SKM-1 (cell line): ENCODE results near the gene BCL7B.
"Not testable (repeated sequence)": the region's sequence is repeated elsewhere in the genome, so short reads cannot be mapped to it uniquely, and the experiment has no call there.

Experiments
- DNase-seq: peaks from one replicate; lab custom pipeline; 2025; ENCODE audit not compliant: unreplicated experiment; lab: John Stamatoyannopoulos, UW

The BCL7B gene

DNA sequence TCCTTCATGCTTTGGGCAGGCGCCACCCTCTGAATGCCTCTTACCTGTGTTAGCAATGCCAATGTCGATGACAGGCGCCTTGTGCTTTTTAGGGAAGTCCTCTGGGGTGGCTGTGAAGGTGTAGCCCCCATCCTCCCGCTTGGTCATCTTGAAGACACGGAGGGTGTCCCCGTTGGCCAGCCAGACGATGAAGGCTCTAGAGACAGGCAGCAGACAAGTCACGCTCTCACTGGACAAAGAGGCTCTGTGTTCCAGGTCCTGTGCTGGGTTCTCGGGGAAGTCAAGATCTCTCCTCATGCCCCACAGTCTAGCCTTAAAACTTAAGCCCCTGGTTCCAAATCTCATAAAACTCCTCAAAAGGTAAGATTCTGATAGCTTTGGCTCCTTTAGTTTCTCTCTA, 15.8 kb upstream of the BCL7B start:
- no peak for DNase-seq

GRCh38 chr7:73572767-73573186, 15.3 kb upstream of the BCL7B start:
- no peak for DNase-seq

- DNase-seq = no peak
These were observed 13.5 kb upstream of the BCL7B start for GRCh38 chr7:73570977-73571376.

DNA sequence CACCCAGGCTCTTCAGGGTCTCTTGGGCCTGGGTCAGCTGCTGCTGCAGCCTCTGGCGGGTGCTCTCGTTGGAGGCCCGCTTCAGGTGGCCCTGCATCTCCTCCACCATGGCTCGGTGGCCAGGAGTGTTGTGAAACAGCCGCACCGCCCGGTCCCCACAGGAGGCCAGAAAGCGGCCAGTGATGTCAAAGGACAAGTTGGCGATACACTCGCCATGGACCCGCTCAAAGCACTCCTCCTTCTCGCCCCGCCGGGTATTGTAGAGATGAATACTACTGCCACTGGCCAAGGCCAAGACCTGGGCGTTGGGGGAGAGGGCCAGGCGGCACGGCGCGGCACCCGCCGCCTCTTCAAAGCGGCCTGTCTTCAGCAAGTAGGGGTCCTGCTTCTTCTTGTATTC, 13.0 kb upstream of the BCL7B start:
- no peak for DNase-seq

GRCh38 chr7:73569042-73569608, 11.6 kb upstream of the BCL7B start:
- no peak for DNase-seq

GRCh38 chr7:73567846-73568685, 10.6 kb upstream of the BCL7B start:
- DNase-seq = no peak

DNA sequence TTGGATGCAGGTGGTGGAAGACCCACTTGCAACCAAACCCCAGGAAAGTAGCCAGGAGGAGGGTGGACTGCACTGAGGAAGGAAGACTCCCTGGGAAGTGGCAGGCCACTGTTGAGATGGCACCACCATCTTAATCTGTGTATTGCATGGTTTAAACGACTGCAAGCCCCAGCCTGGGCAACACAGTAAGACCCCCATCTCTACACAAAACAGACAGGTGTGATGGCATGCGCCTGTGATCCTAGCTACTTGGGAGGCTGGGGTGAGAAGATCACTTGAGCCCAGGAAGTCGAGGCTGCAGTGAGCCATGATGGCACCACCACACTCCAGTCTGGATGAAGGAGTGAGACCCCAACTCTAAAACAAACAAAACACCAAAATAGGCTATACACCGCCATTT, 9.7 kb upstream of the BCL7B start:
- no peak for DNase-seq

DNA sequence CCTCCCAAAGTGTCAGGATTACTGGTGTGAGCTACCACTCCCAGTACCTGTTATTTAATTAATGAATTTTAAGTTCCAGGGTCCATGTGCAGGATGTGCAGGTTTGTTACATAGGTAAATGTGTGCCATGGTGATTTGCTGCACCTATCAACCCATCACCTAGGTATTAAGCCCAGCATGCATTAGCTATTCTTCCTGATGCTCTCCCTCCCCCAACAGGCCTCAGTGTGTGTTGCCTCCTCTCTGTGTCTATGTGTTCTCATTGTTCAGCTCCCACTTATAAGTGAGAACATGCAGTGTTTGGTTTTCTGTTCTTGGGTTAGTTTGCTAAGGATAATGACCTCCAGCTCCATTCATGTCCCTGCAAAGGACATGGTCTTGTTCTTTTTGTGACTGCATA, 8.9 kb upstream of the BCL7B start:
- not testable (repeated sequence) for DNase-seq

GRCh38 chr7:73565675-73566340, 8.3 kb upstream of the BCL7B start:
- no peak for DNase-seq

GRCh38 chr7:73560109-73560835, 2.8 kb upstream of the BCL7B start:
- no peak for DNase-seq

DNA sequence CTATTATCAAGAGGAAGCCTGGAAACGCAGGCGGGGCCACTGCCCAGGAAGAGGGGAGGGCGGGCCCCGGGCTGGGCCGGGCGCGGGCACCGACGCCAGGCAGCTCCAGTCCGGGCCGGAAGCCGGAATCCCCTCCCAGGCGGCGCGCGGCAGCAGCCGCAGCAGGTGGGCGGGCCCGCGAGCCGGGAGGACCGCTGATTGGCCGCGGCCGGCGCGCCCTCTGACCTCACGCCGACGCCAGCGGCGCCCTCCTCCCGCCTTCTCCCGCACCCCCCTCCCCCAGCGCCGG, 438 bp downstream of the BCL7B start:
- DNase-seq = peak; percentile 84

DNA sequence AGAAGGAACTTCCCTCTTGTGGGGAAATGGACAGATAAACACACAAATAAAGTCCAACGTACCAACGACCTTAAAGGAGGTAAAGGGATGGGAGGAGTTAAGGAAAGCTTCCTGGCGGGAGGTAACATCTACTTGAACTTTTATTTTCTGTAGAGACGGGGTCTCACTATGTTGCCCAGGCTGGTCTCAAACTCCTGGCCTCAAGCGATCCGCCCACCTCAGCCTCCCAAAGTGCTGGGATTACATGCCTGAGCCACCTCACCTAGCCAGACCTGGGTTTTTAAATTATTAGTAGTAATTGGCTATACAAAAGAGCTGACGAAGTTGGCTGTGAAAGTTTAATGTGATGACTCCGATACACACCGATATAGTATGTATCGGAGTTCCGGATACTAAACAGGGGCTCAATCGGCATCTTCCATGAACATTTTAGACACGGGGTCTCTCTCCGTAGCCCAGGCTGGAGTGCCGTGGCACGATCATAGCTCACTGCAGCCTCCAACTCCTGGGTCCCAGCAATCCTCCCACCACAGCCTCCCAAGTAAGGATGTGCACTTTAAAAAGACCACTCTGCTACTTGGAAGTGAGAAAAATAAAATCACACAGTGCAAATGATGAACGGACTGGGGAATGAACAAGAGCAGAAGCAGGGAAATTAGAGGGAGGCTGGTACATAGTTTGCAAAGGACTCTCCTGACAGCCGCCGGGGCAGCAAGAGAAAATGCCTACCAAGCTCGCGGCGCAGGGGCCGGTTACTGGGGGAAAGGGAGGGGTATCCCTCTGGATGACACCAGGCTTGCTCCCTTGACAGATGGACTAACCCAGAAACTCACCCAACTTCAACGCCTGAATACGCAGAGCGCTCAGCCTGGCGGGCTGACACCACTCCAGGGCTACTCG, 1.0 kb downstream of the BCL7B start:
- DNase-seq = no peak

DNA sequence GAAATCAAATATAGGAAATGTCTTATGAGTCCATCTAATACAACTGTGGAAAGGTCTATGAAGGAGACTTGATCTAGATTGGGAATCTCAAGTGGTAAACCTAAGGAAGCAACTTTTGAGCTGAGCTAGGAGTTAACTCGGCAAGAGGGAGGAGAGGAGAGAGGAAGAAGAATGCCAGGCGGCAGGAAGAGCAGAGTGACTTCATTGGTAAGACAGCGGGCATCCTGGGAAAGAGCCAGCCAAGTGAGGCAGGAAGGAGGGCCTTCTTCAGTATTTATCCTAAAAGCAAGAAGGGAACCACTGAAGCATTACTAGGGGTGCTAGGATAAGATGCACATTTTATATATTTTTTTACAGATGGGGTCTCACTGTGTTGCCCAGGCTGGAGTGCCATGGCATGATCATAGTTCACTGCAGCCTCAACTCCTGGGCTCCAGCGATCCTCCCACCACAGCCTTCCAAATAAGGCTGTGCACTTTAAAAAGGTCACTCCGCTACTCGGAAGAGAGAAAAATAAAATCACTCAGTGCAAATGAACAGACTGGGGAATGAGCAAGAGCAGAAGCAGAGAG, 2.0 kb downstream of the BCL7B start:
- no peak for DNase-seq

- not testable (repeated sequence) for DNase-seq
These were observed 7.4 kb downstream of the BCL7B start for GRCh38 chr7:73550093-73550492.

GRCh38 chr7:73549176-73549575, 8.3 kb downstream of the BCL7B start:
- DNase-seq = no peak

- DNase-seq = no peak
These were observed 9.6 kb downstream of the BCL7B start for GRCh38 chr7:73547841-73548240.

GRCh38 chr7:73544678-73545077, 12.8 kb downstream of the BCL7B start:
- DNase-seq = no peak

- no peak for DNase-seq
These were observed 15.8 kb downstream of the BCL7B start for GRCh38 chr7:73541722-73542121.

DNA sequence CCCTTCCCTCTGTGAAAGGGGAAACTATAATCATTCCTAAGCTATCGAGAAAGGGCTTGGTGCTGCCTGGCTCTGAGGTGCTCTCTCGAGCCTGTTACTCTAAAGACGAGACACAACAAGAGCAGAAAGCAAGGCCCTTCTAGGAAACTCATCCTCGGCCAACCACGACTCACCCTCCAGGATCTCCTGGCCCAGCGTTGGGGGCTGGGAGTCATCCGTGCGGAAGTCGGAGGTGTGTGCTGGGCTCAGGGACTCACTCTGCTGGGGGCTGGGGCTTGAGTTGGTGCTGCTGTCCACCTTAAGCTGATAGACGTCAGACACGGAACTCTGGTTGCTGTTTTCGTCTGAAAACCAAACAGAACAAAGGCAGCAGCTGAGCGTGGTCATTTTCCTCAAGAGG, 17.8 kb downstream of the BCL7B start:
- no peak for DNase-seq

- not testable (repeated sequence) for DNase-seq
These were observed 19.0 kb downstream of the BCL7B start for GRCh38 chr7:73538510-73538909.
